Body of pancreas (tissue), 4 donors: Measurements from ENCODE around the gene SENP7. TPM values are rescaled to one million over a fixed set of nuclear protein-coding genes. Genes with fewer than 3 reads are reported as not detected.
"Not testable (repeated sequence)": the region's sequence is repeated elsewhere in the genome, so short reads cannot be mapped to it uniquely, and the experiment has no call there.

Source experiments
- ATAC-seq: fragments of 150-250 bp; one replicate; pipeline ENCODE4 v1.9.1; 2016
- DNase-seq, 4 donors: peaks; one replicate each; pipeline ENCODE4 v3.0.0-alpha.2; 2019
- H3K27ac ChIP-seq, 4 donors: fragments of 200-600 bp; sonication (generic); 1 replicate in 3 of 4; 2 replicates in 1 of 4; pipeline versions ENCODE4 v1.5.1 to v1.6.1; 2016 to 2019; ENCODE audit warnings: mild to moderate bottlenecking in 1 of 4, mixed read lengths in 1 of 4, moderate library complexity in 1 of 4
- H3K27me3 ChIP-seq, 2 donors: fragments of 200-600 bp; sonication (generic); one replicate each; pipeline ENCODE4 v1.6.0; 2016; ENCODE audit warnings: mild to moderate bottlenecking in 1 of 2
- H3K36me3 ChIP-seq, 2 donors: fragments of 200-600 bp; sonication (generic); replicated peaks in 1 of 2; 2 replicates each; pipeline ENCODE4 v1.5.1; 2016; ENCODE audit warnings: low read depth in 2 of 2; ENCODE audit not compliant: insufficient read depth in 1 of 2
- H3K4me1 ChIP-seq: fragments of 200-600 bp; sonication (generic); one replicate; pipeline ENCODE4 v1.6.0; 2016
- H3K4me3 ChIP-seq, 2 donors: fragments of 200-600 bp; sonication (generic); 1 replicate in 1 of 2; 2 replicates in 1 of 2; pipeline ENCODE4 v1.5.1; 2016 to 2019
- H3K9me3 ChIP-seq, 3 donors: fragments of 200-600 bp; sonication (generic); 1 replicate in 2 of 3; 2 replicates in 1 of 3; pipeline ENCODE4 v1.5.1; 2016
- POLR2A ChIP-seq, 3 donors: fragments of 450-650 bp; IDR thresholded peaks; one replicate each; pipeline ENCODE4 v1.6.1; 2016; ENCODE audit warnings: antibody characterized with exemption in 3 of 3, mild to moderate bottlenecking in 2 of 3
- WGBS, 2 donors: methylation state at CpG; one replicate each; pipeline ENCODE4 v1.1.5; 2017; 5-methylcytosine and 5-hydroxymethylcytosine counted together
- intact Hi-C: fragments of 100-400 bp; cut with DNase I; formaldehyde crosslinking; loops from one replicate; pipeline ENCODE4 v1.15.1; 2023
- total RNA-seq, 2 donors: library from RNA; depleted of rRNA; stranded (reverse); fragments of >200 nt; gene quantifications; one replicate each; pipeline ENCODE4 v1.1.0, GENCODE V29; 2016
- TF ChIP-seq, protein P1 (sequence below), 7 experiments: fragments of 450-650 bp in 4 of 7; fragments of 200-600 bp in 3 of 7; sonication (generic) in 3 of 7; IDR thresholded peaks; one replicate each; pipeline ENCODE4 v1.5.1; 2016 to 2019; ENCODE audit warnings: antibody characterized with exemption in 7 of 7

The SENP7 gene
- total RNA-seq, 2 donors from 2014 or later: 23.1 to 23.4 TPM

DNA sequence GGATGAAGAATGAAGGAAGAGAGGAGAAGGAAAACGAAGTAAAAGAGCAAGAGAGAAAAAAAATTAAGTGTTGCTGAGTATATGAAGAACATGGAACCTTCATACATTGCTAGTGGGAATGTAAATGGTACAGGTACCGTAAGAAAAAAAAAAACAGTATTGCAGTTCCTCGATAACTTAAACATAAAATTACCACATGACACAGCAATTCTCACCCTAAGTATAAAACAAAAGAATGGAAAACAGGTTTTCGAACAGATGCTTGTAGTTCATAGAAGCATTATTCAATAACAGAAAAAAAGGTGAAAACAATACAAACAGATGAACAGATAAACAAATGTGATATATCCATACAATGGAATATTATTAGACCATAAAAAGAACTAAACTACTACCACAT, 51.6 kb downstream of the SENP7 start:
- H3K27me3 ChIP-seq: no peaks in the 10 kb centered on the region
- H3K4me1 ChIP-seq: no peaks in the 10 kb centered on the region
- no peaks in the 10 kb centered on the region for H3K36me3 ChIP-seq
- intact Hi-C loops: no loop called here
- no peaks in the 10 kb centered on the region for H3K9me3 ChIP-seq
- no peak for DNase-seq
- 78 to 94% methylated on average over 4 of the region's 4 CpGs for WGBS, 2 donors
- H3K4me3 ChIP-seq: no peak overlapping the region
- no peak for TF ChIP-seq POLR2A (IDR thresholded peaks at IDR 0.05)
- TF ChIP-seq, protein P1, sequence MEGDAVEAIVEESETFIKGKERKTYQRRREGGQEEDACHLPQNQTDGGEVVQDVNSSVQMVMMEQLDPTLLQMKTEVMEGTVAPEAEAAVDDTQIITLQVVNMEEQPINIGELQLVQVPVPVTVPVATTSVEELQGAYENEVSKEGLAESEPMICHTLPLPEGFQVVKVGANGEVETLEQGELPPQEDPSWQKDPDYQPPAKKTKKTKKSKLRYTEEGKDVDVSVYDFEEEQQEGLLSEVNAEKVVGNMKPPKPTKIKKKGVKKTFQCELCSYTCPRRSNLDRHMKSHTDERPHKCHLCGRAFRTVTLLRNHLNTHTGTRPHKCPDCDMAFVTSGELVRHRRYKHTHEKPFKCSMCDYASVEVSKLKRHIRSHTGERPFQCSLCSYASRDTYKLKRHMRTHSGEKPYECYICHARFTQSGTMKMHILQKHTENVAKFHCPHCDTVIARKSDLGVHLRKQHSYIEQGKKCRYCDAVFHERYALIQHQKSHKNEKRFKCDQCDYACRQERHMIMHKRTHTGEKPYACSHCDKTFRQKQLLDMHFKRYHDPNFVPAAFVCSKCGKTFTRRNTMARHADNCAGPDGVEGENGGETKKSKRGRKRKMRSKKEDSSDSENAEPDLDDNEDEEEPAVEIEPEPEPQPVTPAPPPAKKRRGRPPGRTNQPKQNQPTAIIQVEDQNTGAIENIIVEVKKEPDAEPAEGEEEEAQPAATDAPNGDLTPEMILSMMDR (IDR thresholded peaks at IDR 0.05): no peak
- no peak overlapping the region for H3K27ac ChIP-seq
- no peak for ATAC-seq

DNA sequence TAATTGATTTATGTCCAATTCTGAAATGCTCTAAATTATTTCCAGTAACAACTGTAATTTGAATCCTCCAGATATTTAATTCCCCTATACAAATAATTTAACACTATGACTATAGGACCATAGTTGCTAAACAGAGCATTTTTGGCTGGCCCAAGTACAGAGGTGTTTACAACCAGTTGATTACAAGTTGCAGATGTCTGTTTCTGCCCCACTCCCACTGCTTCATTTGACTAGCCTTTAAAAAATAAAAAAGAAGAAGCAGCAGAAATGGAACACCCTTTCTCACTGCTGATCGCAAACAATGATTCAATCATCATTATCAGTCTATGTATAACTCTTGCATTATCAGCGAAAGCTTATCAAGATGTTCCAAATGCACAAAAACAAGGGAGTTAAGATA, 54.6 kb downstream of the SENP7 start:
- Histone ChIP-seq H3K9me3 (no peaks in the 10 kb centered on the region), H3K4me1 (no peaks in the 10 kb centered on the region), H3K27ac (no peak overlapping the region), H3K36me3 (no peaks in the 10 kb centered on the region), H3K4me3 (no peak overlapping the region), H3K27me3 (no peaks in the 10 kb centered on the region)
- no peak for TF ChIP-seq POLR2A (IDR thresholded peaks at IDR 0.05)
- TF ChIP-seq, protein P1 (IDR thresholded peaks at IDR 0.05): no peak
- DNase-seq (no peak), ATAC-seq (no peak)
- 92 to 97% methylated on average over 2 of the region's 2 CpGs for WGBS, 2 donors
- intact Hi-C loops: no loop called here

DNA sequence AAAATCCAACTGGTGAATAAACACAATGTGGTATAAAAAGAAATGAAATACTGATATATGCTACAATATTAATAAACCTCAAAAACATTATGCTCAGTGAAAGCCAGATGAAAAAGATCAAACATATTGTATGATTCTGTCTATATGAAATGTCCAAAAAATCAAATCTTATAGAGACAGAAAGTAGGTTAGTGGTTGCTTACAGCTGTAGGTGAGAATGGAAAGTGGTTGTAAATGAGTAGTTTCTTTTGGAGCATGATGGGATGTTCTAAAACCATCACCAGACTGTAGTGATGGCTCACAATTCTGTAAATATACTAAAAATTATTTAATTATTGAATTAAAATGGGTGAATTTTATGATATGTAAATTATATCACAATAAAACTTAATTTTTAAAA, 58.4 kb downstream of the SENP7 start:
- Histone ChIP-seq H3K9me3 (no peaks in the 10 kb centered on the region), H3K27ac (no peak overlapping the region), H3K4me1 (no peaks in the 10 kb centered on the region), H3K36me3 (no peaks in the 10 kb centered on the region), H3K4me3 (no peak overlapping the region), H3K27me3 (no peaks in the 10 kb centered on the region)
- intact Hi-C loops: no loop called here
- ATAC-seq (no peak), DNase-seq (no peak)
- TF ChIP-seq POLR2A (IDR thresholded peaks at IDR 0.05): no peak
- TF ChIP-seq, protein P1 (IDR thresholded peaks at IDR 0.05): no peak

DNA sequence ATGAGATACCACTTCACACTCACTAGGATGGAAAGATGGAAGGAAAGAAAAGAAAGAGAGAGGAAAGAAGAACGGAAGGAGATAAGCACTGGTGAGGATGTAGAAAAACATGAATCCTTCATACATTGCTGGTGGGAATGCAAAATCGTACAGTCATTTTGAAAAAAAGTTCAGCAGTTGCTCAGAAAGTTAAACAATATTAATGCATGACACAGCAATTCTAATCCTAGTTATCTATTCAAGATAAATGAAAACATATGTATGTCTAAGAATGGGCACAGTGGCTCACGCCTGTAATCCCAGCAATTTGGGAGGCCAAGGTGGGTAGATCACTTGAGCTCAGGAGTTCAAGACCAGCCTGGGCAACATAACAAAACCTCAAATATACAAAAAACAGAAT, 59.1 kb downstream of the SENP7 start:
- WGBS, 2 donors: 86 to 95% methylated on average over 3 of the region's 3 CpGs
- Histone ChIP-seq H3K4me1 (no peaks in the 10 kb centered on the region), H3K4me3 (no peak overlapping the region), H3K27me3 (no peaks in the 10 kb centered on the region), H3K27ac (no peak overlapping the region), H3K36me3 (no peaks in the 10 kb centered on the region), H3K9me3 (no peaks in the 10 kb centered on the region)
- ATAC-seq (no peak), DNase-seq (no peak)
- no peak for TF ChIP-seq POLR2A (IDR thresholded peaks at IDR 0.05)
- TF ChIP-seq, protein P1 (IDR thresholded peaks at IDR 0.05): no peak
- intact Hi-C loops: no loop called here

DNA sequence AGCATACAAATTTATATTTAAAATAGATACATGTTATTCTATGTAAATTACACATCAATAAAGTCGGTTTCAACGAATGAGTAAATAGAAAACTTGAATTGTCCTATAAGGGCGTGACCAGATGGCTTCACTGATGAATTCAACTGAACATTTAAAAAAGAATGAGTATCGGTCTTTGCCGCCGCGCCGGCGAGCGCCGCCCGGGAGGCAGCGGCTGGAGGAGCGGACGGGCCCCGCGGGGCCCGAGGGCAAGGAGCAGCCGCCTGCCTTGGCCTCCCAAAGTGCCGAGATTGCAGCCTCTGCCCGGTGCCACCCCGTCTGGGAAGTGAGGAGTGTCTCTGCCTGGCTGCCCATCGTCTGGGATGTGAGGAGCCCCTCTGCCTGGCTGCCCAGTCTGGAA, 74.4 kb downstream of the SENP7 start:
- WGBS, 2 donors: 96 to 98% methylated on average over 19 to 21 of the region's 23 CpGs
- intact Hi-C loops, H3K27ac ChIP-seq, H3K36me3 ChIP-seq, ATAC-seq, H3K4me3 ChIP-seq, DNase-seq, H3K4me1 ChIP-seq, H3K27me3 ChIP-seq, H3K9me3 ChIP-seq: not testable (repeated sequence)
